Activated CD4-positive, alpha-beta T cell treated with anti-CD3 and anti-CD28 coated beads for 1 hour (primary cell): ENCODE measurements around the gene TMEM95.

ENCODE experiments used
- DNase-seq: peaks from one replicate; pipeline ENCODE4 v3.0.0-alpha.2; 2020

The TMEM95 gene

GRCh38 chr17:7355053-7355452 is at the start of gene TMEM95:
Gene TMEM95 (plus strand): TSS chr17:7355156. CDS start chr17:7355205, 49 bp downstream.
- DNase-seq, result no peak

- peak; percentile 100 for DNase-seq
Measured at GRCh38 chr17:7306911-7307685, 47.9 kb upstream of the TMEM95 start, which contains the start of gene EIF5A. Gene EIF5A (plus strand): TSS chr17:7307628. CDS start chr17:7309636, 2,008 bp downstream.

GRCh38 chr17:7307686-7308624 is 47.0 kb upstream of the TMEM95 start:
- DNase-seq, result peak; percentile 43

GRCh38 chr17:7308625-7309433 is 46.1 kb upstream of the TMEM95 start:
- DNase-seq, result peak; percentile 77

GRCh38 chr17:7309628-7310027 is 45.3 kb upstream of the TMEM95 start:
- DNase-seq, result no peak

GRCh38 chr17:7311110-7311705 is 43.7 kb upstream of the TMEM95 start:
- no peak for DNase-seq

GRCh38 chr17:7312432-7313087 is 42.4 kb upstream of the TMEM95 start:
- no peak for DNase-seq

- DNase-seq, result no peak
Measured at GRCh38 chr17:7313088-7313889, 41.7 kb upstream of the TMEM95 start.

GRCh38 chr17:7313890-7314718 is 40.9 kb upstream of the TMEM95 start:
- DNase-seq, result no peak

- DNase-seq, result peak; percentile 92
Measured at GRCh38 chr17:7314719-7315569, 40.0 kb upstream of the TMEM95 start, which contains the start of gene GPS2. Gene GPS2 (minus strand): TSS chr17:7315360. CDS start chr17:7315052, 308 bp downstream.

GRCh38 chr17:7315570-7316235 is 39.3 kb upstream of the TMEM95 start:
- DNase-seq, result no peak

GRCh38 chr17:7317161-7317803 is 37.7 kb upstream of the TMEM95 start:
- no peak for DNase-seq

GRCh38 chr17:7318121-7318860 is 36.7 kb upstream of the TMEM95 start:
- no peak for DNase-seq

- no peak for DNase-seq
Measured at GRCh38 chr17:7321466-7321865, 33.5 kb upstream of the TMEM95 start.

- DNase-seq, result no peak
Measured at GRCh38 chr17:7322520-7323194, 32.3 kb upstream of the TMEM95 start.

GRCh38 chr17:7323731-7324437 is 31.1 kb upstream of the TMEM95 start:
- DNase-seq, result peak; percentile 44
